Hepatocyte (in vitro differentiated cells): ENCODE results near the gene PRSS53.
A peak's percentile ranks its signal among the peaks of the same experiment; 100 is the strongest.

Experiments used
- CTCF ChIP-seq: fragments of 200-600 bp; sonication (generic); IDR thresholded peaks from 2 replicates; pipeline ENCODE4 v1.5.1; 2016; ENCODE audit warnings: antibody characterized with exemption, mild to moderate bottlenecking; ENCODE audit not compliant: poor library complexity
- EZH2phosphoT487 ChIP-seq: fragments of 200-600 bp; sonication (generic); IDR thresholded peaks from one replicate; pipeline ENCODE4 v1.6.1; 2018; ENCODE audit warnings: antibody characterized with exemption, mild to moderate bottlenecking, low read depth, moderate library complexity; ENCODE audit not compliant: unreplicated experiment, severe bottlenecking

- TF ChIP-seq CTCF = peak; percentile 2
- no peak for TF ChIP-seq EZH2phosphoT487
These were observed 13.9 kb downstream of the PRSS53 start for GRCh38 chr16:31074814-31075183.
